Measurements from ENCODE around the gene MOK. TPM values are rescaled to one million over a fixed set of nuclear protein-coding genes. Genes with fewer than 3 reads are reported as not detected.

Gene MOK
- polyA plus RNA-seq, 1 donor from 2014 or later, result 63.6 TPM

DNA sequence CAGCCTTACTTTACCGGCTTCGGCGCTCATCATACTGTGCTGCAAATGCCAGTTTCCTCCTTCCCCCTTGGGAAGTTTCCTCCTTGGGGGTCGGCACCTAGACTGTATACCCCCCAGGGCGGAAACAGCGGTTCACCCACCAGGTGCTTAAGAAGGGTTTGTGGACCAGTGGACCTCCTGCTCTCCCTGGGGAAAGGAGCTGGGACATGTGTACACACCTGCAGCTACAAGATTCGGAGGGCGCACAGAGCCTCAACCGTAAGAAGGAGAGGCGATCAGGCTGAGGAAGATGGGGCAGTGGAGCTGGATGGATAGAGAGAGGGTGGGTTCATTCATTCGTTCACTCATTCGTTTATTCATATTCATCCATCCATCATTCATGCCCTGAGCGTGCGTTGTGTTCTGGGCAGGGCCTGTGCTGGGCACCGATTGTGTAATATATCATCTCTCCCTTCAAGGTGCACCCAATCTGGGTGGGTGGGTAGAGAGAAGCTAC, 13.9 kb upstream of the MOK start:
- TF ChIP-seq, protein P1, sequence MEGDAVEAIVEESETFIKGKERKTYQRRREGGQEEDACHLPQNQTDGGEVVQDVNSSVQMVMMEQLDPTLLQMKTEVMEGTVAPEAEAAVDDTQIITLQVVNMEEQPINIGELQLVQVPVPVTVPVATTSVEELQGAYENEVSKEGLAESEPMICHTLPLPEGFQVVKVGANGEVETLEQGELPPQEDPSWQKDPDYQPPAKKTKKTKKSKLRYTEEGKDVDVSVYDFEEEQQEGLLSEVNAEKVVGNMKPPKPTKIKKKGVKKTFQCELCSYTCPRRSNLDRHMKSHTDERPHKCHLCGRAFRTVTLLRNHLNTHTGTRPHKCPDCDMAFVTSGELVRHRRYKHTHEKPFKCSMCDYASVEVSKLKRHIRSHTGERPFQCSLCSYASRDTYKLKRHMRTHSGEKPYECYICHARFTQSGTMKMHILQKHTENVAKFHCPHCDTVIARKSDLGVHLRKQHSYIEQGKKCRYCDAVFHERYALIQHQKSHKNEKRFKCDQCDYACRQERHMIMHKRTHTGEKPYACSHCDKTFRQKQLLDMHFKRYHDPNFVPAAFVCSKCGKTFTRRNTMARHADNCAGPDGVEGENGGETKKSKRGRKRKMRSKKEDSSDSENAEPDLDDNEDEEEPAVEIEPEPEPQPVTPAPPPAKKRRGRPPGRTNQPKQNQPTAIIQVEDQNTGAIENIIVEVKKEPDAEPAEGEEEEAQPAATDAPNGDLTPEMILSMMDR (IDR thresholded peaks at IDR 0.05; ENCODE audit: poor library complexity, severe bottlenecking), result no peak
- Histone ChIP-seq H4K20me1 (ENCODE audit: insufficient read depth) (no peaks in the 10 kb centered on the region), H3K4me3 (ENCODE audit: low read length) (peak overlapping the region; percentile 89), H3F3A (ENCODE audit: insufficient read depth, low read length, poor library complexity, severe bottlenecking) (peaks cover 5% of the 10 kb centered on the region), H3K9ac (ENCODE audit: low read length) (peak overlapping the region; percentile 92), H3K9me3 (ENCODE audit: low read length) (no peaks in the 10 kb centered on the region), H3K9me2 (ENCODE audit: insufficient read depth, low read length) (no peaks in the 10 kb centered on the region), H3K4me2 (ENCODE audit: low read length) (peak overlapping the region; percentile 80), H2AFZ (ENCODE audit: low read depth, low read length) (peak overlapping the region; percentile 84), H3K27ac (ENCODE audit: low read length) (peak overlapping the region; percentile 84), H3K36me3 (ENCODE audit: insufficient read depth, low read length) (no peaks in the 10 kb centered on the region), H3K79me2 (replicated peaks; ENCODE audit: insufficient read depth, low read length) (peaks cover 3% of the 10 kb centered on the region), H3K27me3 (ENCODE audit: insufficient read depth, low read depth, low read length) (no peaks in the 10 kb centered on the region)

DNA sequence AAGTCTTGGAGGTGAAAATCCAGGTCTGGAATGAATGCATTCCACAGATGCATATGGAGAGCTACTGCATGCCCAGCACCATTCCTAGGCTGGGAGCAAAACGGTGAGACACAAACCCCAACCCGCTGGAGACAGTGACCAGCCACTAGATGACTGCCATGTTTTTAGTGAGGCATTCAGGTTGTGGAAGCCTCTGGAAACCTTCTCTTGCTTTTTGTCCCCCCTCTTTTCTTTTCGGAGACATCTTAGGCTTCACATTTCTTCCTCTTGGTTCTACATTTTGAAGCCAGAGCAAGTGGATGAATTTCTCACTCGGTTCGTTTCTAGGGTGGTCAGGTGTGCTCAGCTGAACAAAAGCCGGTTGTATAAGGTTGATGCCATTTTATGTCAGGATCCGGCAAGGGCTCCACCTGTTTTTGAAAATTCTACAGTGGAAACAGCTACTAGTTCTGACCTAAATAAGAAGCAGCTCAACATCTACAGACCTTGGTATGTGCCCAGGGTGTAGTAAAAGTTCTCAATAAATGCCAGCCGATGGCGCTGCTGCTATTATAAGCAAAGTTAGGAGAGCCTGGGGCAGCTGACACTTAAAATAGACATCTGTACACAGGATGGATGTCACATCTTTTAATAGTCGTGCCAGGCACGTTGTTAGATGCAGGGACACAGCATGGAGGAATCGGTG, 12.7 kb upstream of the MOK start:
- Histone ChIP-seq H4K20me1 (ENCODE audit: insufficient read depth) (no peaks in the 10 kb centered on the region), H3F3A (ENCODE audit: insufficient read depth, low read length, poor library complexity, severe bottlenecking) (peaks cover 5% of the 10 kb centered on the region), H3K4me2 (ENCODE audit: low read length) (peak overlapping the region; percentile 43), H3K9ac (ENCODE audit: low read length) (peak overlapping the region; percentile 66), H3K27me3 (ENCODE audit: insufficient read depth, low read depth, low read length) (no peaks in the 10 kb centered on the region), H3K9me3 (ENCODE audit: low read length) (no peaks in the 10 kb centered on the region), H2AFZ (ENCODE audit: low read depth, low read length) (peak overlapping the region; percentile 53), H3K4me3 (ENCODE audit: low read length) (peak overlapping the region; percentile 71), H3K9me2 (ENCODE audit: insufficient read depth, low read length) (no peaks in the 10 kb centered on the region), H3K27ac (ENCODE audit: low read length) (peak overlapping the region; percentile 86), H3K79me2 (replicated peaks; ENCODE audit: insufficient read depth, low read length) (peaks cover 3% of the 10 kb centered on the region), H3K36me3 (ENCODE audit: insufficient read depth, low read length) (no peaks in the 10 kb centered on the region)
- TF ChIP-seq RAD21 (conservative IDR thresholded peaks at IDR 0.05), result no peak
- peak; percentile 17 for TF ChIP-seq TAF1 (IDR thresholded peaks at IDR 0.05; ENCODE audit: low read depth)
- TF ChIP-seq, protein P2, sequence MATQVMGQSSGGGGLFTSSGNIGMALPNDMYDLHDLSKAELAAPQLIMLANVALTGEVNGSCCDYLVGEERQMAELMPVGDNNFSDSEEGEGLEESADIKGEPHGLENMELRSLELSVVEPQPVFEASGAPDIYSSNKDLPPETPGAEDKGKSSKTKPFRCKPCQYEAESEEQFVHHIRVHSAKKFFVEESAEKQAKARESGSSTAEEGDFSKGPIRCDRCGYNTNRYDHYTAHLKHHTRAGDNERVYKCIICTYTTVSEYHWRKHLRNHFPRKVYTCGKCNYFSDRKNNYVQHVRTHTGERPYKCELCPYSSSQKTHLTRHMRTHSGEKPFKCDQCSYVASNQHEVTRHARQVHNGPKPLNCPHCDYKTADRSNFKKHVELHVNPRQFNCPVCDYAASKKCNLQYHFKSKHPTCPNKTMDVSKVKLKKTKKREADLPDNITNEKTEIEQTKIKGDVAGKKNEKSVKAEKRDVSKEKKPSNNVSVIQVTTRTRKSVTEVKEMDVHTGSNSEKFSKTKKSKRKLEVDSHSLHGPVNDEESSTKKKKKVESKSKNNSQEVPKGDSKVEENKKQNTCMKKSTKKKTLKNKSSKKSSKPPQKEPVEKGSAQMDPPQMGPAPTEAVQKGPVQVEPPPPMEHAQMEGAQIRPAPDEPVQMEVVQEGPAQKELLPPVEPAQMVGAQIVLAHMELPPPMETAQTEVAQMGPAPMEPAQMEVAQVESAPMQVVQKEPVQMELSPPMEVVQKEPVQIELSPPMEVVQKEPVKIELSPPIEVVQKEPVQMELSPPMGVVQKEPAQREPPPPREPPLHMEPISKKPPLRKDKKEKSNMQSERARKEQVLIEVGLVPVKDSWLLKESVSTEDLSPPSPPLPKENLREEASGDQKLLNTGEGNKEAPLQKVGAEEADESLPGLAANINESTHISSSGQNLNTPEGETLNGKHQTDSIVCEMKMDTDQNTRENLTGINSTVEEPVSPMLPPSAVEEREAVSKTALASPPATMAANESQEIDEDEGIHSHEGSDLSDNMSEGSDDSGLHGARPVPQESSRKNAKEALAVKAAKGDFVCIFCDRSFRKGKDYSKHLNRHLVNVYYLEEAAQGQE (IDR thresholded peaks at IDR 0.05; ENCODE audit: borderline replicate concordance), result peak; percentile 56

DNA sequence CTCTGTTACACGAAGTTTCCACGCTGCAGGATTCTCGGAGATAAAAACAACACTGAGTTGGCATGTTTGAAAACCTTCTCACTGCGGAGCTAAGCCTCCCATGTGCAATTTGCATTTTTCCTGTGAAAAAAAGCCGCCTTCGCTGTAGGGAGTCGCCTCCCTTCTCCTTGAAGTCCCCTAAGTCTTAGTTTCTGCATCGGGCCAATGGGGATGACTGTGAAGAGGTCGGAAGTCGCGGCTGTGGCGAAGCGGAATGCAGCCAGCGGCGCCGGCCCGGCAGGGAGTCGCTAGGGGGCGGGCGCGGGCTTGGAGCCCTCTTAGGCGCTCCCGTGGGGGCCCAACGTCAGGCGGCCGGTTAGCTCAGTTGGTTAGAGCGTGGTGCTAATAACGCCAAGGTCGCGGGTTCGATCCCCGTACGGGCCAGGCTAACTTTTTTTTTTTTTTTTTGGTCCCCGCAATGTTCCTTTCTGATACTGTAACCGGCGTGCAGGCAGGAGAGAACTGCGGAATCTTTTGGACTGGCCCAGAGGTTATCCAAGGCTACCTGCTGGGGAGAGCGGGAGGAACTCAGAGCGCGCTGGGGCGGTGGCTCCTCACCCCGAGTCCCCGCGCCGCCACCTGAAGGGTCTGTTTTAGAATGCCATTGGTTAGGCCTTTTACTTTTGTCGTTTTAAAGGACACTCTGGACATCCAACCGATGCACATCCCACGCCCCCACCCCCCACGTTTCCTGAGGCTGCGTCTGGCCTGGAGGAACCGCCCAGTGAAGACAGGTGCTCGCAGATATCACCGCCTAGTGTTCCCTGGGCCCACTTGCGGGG, 12.0 kb upstream of the MOK start:
- Histone ChIP-seq H3F3A (ENCODE audit: insufficient read depth, low read length, poor library complexity, severe bottlenecking) (peaks cover 5% of the 10 kb centered on the region), H3K4me3 (ENCODE audit: low read length) (peak overlapping the region; percentile 71), H3K9me3 (ENCODE audit: low read length) (no peaks in the 10 kb centered on the region), H3K27ac (ENCODE audit: low read length) (peak overlapping the region; percentile 86), H3K27me3 (ENCODE audit: insufficient read depth, low read depth, low read length) (no peaks in the 10 kb centered on the region), H3K36me3 (ENCODE audit: insufficient read depth, low read length) (no peaks in the 10 kb centered on the region), H3K9ac (ENCODE audit: low read length) (peak overlapping the region; percentile 66), H2AFZ (ENCODE audit: low read depth, low read length) (peak overlapping the region; percentile 53), H4K20me1 (ENCODE audit: insufficient read depth) (no peaks in the 10 kb centered on the region), H3K4me2 (ENCODE audit: low read length) (peak overlapping the region; percentile 79), H3K9me2 (ENCODE audit: insufficient read depth, low read length) (no peaks in the 10 kb centered on the region), H3K79me2 (replicated peaks; ENCODE audit: insufficient read depth, low read length) (peaks cover 3% of the 10 kb centered on the region)
- TF ChIP-seq, protein P2 (IDR thresholded peaks at IDR 0.05; ENCODE audit: borderline replicate concordance), result peak; percentile 13
- no peak for TF ChIP-seq EZH2 (IDR thresholded peaks at IDR 0.05; ENCODE audit: borderline replicate concordance, insufficient read depth, low read length, poor library complexity, severe bottlenecking)
- peak; percentile 53 for TF ChIP-seq SMC3 (conservative IDR thresholded peaks at IDR 0.05; ENCODE audit: poor library complexity)
- peak; percentile 12 for TF ChIP-seq POLR2AphosphoS5 (IDR thresholded peaks at IDR 0.05)
- TF ChIP-seq EP300 (conservative IDR thresholded peaks at IDR 0.05; ENCODE audit: poor library complexity, severe bottlenecking), result no peak
- peak; percentile 33 for TF ChIP-seq RAD21 (conservative IDR thresholded peaks at IDR 0.05)
- TF ChIP-seq, protein P1 (IDR thresholded peaks at IDR 0.05; ENCODE audit: poor library complexity, severe bottlenecking), result peak; percentile 92
- no peak for TF ChIP-seq TAF1 (IDR thresholded peaks at IDR 0.05; ENCODE audit: low read depth)

Data from neural cell (in vitro differentiated cells).